ENCODE results near the gene PATJ.
"Not testable (repeated sequence)": the region's sequence is repeated elsewhere in the genome, so short reads cannot be mapped to it uniquely, and the experiment has no call there.

Gene PATJ

DNA sequence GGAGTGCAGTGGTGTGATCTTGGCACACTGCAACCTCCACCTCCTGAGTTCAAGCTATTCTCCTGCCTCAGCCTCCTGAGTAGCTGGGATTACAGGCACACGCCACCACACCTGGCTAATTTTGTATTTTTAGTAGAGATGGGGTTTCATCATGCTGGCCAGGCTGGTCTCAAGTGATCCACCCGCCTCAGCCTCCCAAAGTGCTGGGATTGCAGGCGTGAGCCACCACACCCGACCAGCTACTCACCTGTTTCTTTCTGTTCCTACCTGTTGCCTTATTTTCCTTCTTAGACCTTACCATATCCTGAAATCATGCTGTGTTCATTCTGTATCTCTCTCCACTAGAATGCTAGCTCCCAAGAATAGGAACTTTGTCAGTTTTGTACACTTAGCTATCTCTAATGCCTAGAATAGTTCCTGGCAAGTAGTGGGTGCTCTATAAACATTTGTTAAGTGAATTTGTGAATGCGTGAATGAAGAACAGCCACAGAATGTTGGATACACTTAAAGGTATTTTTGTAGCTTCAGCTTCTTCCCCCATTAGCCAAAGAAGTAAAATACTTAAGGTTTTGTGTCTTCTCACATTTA is 137.7 kb downstream of the PATJ start:
- POLR2A ChIA-PET = not testable (repeated sequence)
- TF ChIP-seq SCRT1 (tag by site-specific recombination; IDR thresholded peaks at IDR 0.05; ENCODE audit: borderline replicate concordance) (peak; percentile 84), SCRT2 (tag by site-specific recombination; IDR thresholded peaks at IDR 0.05) (peak; percentile 82)
- CTCF ChIA-PET = interaction anchor here (0.6 kb wide), 1 partner anchor 1197 kb away, joined by 4 read pairs; no protein-coding TSS in a partner anchor

DNA sequence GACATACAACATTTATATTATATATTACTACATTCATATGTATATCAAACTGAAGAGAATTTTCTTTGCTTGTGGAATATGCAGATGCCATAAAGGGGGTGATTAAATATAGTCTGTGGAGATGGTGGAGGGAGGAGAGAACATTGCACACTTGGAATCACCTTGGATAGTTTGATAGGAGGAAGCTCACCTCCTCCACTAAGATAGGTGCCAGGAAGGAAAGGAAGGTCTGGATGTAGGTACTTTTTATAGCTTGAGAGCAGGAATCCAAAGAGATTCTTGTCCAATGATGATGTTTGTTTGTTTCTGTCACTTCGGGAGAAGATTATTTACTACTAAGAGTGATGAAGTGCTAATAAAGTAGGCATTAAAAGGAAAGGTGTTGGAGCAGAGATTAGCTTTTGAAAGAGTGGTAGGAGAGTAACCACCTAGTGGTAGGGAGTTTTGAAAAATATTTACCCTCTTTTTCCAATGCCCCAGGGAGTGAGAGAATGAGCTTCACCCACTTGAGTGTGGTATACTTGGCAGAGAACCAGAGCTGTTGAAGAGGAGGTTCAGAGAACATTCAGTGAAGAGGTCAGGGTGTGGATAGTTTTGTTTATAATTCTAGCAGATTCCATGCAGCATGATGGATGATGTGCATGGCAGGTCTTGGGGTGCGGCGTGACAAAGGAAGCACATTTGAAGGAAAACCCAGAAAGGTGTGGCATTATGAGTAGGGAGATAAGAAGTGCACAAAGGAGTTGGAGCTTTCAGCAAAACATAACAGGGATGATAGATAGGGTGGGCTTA is 145.0 kb downstream of the PATJ start:
- Histone ChIP-seq H3K27ac (ENCODE audit: extremely low read depth, low read depth, low read length) (peak overlapping the region; percentile 45), H3K36me3 (ENCODE audit: control insufficient read depth in 2 of 2, insufficient read depth in 1 of 2, low read length in 2 of 2) (peaks cover 10 to 21% of the 10 kb centered on the region in 2 experiments; a peak in 2 of 3 replicates), H3K4me3 (ENCODE audit: low read depth, low read length) (no peak overlapping the region), H3K9me3 (ENCODE audit: control insufficient read depth, insufficient read depth, low read depth, low read length) (no peaks in the 10 kb centered on the region), H3K4me1 (ENCODE audit: control insufficient read depth, insufficient read depth, low read length) (peaks cover 17% of the 10 kb centered on the region)
- ChIA-PET CTCF (interaction anchor here (0.5 to 0.6 kb wide), 2 partner anchors 291 to 1039 kb away, joined by 3 to 6 read pairs; no protein-coding TSS in a partner anchor), POLR2A (no interaction called here)
- TF ChIP-seq IKZF3 (tag by site-specific recombination; IDR thresholded peaks at IDR 0.05) (peak; percentile 88), ZNF354C (tag by site-specific recombination; IDR thresholded peaks at IDR 0.05; ENCODE audit: borderline replicate concordance, low read depth) (no peak), ZNF544 (tag by site-specific recombination; IDR thresholded peaks at IDR 0.05) (no peak), ZNF530 (tag by site-specific recombination; IDR thresholded peaks at IDR 0.05; ENCODE audit: low read depth) (no peak), ZFP41 (tag by site-specific recombination; IDR thresholded peaks at IDR 0.05; ENCODE audit: borderline replicate concordance) (no peak), ZNF175 (tag by site-specific recombination; IDR thresholded peaks at IDR 0.05) (no peak), ZNF132 (tag by site-specific recombination; IDR thresholded peaks at IDR 0.05; ENCODE audit: borderline replicate concordance) (no peak), ZNF610 (tag by site-specific recombination; IDR thresholded peaks at IDR 0.05; ENCODE audit: borderline replicate concordance) (peak; percentile 73; the same call in 1 of the 2 replicates), ZNF837 (tag by site-specific recombination; IDR thresholded peaks at IDR 0.05) (no peak), ZEB2 (tag by site-specific recombination; IDR thresholded peaks at IDR 0.05) (peak; percentile 68; the same call in 1 of the 2 replicates), ZNF558 (tag by site-specific recombination; IDR thresholded peaks at IDR 0.05) (no peak; the same call in 1 of the 2 replicates), KLF8 (tag by site-specific recombination; IDR thresholded peaks at IDR 0.05) (peak; percentile 38), ZNF311 (tag by site-specific recombination; IDR thresholded peaks at IDR 0.05; ENCODE audit: borderline replicate concordance) (no peak)
- TF ChIP-seq, protein P1, sequence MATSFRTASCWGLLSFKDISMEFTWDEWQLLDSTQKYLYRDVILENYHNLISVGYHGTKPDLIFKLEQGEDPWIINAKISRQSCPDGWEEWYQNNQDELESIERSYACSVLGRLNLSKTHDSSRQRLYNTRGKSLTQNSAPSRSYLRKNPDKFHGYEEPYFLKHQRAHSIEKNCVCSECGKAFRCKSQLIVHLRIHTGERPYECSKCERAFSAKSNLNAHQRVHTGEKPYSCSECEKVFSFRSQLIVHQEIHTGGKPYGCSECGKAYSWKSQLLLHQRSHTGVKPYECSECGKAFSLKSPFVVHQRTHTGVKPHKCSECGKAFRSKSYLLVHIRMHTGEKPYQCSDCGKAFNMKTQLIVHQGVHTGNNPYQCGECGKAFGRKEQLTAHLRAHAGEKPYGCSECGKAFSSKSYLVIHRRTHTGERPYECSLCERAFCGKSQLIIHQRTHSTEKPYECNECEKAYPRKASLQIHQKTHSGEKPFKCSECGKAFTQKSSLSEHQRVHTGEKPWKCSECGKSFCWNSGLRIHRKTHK (tag by site-specific recombination; IDR thresholded peaks at IDR 0.05) = no peak
- TF ChIP-seq, protein P2, sequence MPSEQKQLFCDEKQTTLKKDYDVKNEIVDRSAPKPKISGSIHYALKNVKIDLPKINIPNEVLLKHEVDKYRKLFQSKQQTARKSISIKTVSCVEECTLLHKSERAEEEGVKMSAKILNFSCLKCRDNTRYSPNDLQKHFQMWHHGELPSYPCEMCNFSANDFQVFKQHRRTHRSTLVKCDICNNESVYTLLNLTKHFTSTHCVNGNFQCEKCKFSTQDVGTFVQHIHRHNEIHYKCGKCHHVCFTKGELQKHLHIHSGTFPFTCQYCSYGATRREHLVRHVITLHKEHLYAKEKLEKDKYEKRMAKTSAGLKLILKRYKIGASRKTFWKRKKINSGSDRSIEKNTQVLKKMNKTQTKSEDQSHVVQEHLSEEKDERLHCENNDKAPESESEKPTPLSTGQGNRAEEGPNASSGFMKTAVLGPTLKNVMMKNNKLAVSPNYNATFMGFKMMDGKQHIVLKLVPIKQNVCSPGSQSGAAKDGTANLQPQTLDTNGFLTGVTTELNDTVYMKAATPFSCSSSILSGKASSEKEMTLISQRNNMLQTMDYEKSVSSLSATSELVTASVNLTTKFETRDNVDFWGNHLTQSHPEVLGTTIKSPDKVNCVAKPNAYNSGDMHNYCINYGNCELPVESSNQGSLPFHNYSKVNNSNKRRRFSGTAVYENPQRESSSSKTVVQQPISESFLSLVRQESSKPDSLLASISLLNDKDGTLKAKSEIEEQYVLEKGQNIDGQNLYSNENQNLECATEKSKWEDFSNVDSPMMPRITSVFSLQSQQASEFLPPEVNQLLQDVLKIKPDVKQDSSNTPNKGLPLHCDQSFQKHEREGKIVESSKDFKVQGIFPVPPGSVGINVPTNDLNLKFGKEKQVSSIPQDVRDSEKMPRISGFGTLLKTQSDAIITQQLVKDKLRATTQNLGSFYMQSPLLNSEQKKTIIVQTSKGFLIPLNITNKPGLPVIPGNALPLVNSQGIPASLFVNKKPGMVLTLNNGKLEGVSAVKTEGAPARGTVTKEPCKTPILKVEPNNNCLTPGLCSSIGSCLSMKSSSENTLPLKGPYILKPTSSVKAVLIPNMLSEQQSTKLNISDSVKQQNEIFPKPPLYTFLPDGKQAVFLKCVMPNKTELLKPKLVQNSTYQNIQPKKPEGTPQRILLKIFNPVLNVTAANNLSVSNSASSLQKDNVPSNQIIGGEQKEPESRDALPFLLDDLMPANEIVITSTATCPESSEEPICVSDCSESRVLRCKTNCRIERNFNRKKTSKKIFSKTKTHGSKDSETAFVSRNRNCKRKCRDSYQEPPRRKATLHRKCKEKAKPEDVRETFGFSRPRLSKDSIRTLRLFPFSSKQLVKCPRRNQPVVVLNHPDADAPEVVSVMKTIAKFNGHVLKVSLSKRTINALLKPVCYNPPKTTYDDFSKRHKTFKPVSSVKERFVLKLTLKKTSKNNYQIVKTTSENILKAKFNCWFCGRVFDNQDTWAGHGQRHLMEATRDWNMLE (tag by site-specific recombination; conservative IDR thresholded peaks at IDR 0.05; ENCODE audit: low read depth) = peak; percentile 29; the same call in 1 of the 2 replicates
- TF ChIP-seq, protein P3, sequence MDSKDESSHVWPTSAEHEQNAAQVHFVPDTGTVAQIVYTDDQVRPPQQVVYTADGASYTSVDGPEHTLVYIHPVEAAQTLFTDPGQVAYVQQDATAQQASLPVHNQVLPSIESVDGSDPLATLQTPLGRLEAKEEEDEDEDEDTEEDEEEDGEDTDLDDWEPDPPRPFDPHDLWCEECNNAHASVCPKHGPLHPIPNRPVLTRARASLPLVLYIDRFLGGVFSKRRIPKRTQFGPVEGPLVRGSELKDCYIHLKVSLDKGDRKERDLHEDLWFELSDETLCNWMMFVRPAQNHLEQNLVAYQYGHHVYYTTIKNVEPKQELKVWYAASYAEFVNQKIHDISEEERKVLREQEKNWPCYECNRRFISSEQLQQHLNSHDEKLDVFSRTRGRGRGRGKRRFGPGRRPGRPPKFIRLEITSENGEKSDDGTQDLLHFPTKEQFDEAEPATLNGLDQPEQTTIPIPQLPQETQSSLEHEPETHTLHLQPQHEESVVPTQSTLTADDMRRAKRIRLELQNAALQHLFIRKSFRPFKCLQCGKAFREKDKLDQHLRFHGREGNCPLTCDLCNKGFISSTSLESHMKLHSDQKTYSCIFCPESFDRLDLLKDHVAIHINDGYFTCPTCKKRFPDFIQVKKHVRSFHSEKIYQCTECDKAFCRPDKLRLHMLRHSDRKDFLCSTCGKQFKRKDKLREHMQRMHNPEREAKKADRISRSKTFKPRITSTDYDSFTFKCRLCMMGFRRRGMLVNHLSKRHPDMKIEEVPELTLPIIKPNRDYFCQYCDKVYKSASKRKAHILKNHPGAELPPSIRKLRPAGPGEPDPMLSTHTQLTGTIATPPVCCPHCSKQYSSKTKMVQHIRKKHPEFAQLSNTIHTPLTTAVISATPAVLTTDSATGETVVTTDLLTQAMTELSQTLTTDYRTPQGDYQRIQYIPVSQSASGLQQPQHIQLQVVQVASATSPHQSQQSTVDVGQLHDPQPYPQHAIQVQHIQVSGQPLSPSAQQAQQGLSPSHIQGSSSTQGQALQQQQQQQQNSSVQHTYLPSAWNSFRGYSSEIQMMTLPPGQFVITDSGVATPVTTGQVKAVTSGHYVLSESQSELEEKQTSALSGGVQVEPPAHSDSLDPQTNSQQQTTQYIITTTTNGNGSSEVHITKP (tag by site-specific recombination; IDR thresholded peaks at IDR 0.05) = peak; percentile 75
- TF ChIP-seq, protein P4, sequence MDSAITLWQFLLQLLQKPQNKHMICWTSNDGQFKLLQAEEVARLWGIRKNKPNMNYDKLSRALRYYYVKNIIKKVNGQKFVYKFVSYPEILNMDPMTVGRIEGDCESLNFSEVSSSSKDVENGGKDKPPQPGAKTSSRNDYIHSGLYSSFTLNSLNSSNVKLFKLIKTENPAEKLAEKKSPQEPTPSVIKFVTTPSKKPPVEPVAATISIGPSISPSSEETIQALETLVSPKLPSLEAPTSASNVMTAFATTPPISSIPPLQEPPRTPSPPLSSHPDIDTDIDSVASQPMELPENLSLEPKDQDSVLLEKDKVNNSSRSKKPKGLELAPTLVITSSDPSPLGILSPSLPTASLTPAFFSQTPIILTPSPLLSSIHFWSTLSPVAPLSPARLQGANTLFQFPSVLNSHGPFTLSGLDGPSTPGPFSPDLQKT (IDR thresholded peaks at IDR 0.05; ENCODE audit: borderline replicate concordance, low read depth, low read length) = no peak

More for the DNA sequence above, 137.7 kb downstream of the PATJ start:
- H3K9me3 ChIP-seq (ENCODE audit: control insufficient read depth, insufficient read depth, low read depth, low read length); H3K27ac ChIP-seq (ENCODE audit: extremely low read depth, low read depth, low read length); H3K4me1 ChIP-seq (ENCODE audit: control insufficient read depth, insufficient read depth, low read length); H3K4me3 ChIP-seq (ENCODE audit: low read depth, low read length): not testable (repeated sequence)
- H3K36me3 ChIP-seq (ENCODE audit: control insufficient read depth in 2 of 2, insufficient read depth in 1 of 2, low read length in 2 of 2) = peaks cover 16 to 32% of the 10 kb centered on the region in 2 experiments
